Measurements from ENCODE around the gene DNAJB13.
A peak's percentile ranks its signal among the peaks of the same experiment; 100 is the strongest.
"Not testable (repeated sequence)": the region's sequence is repeated elsewhere in the genome, so short reads cannot be mapped to it uniquely, and the experiment has no call there.

Gene DNAJB13

DNA sequence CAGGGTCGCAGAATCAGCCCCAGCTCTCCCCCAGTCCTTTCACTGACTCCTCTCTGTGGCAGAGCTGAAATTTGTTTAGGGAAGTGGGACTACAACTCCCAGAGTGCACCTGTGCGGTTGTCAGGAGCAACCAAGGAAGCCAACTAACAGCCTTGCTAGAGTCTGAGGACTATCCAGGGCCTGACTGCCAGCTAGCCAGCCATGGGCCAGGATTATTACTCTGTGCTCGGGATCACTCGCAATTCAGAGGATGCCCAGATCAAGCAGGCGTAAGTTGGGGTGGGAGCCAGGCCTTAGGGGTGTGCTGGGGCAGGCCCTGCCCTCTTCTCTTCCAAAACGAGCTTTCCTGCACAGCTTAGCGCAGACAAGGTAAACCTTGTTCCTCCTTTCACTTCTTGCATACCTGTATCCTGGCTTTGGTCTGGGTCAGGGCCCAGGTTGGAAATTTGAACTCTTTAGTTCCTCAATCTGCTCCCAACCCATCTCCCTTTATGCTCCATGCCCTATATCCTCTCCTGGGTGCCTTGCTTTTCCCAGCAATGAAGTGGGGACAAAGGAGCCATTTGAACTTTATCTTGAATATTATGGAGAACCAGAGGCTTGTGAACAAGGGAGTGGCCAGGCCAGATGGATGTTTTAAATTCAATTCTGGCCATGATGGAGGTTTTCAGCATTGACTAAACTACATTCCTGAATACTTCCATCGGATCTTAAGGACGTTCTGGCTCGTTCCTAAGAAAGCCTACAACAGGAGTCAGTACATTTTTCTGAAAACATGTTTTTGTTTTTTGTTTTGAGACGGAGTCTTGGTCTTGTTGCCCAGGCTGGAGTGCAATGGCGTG lies at the start of gene DNAJB13:
TSS of gene DNAJB13 (plus strand) at position 158 of the 842 bp plus-strand sequence. CDS start at position 202, 44 bp downstream.
- intact Hi-C loops (cut with DNase I) = no loop called here
- DNase-seq = peak in 31 of 42 donors; percentile 16 to 67 (median 41)

DNA sequence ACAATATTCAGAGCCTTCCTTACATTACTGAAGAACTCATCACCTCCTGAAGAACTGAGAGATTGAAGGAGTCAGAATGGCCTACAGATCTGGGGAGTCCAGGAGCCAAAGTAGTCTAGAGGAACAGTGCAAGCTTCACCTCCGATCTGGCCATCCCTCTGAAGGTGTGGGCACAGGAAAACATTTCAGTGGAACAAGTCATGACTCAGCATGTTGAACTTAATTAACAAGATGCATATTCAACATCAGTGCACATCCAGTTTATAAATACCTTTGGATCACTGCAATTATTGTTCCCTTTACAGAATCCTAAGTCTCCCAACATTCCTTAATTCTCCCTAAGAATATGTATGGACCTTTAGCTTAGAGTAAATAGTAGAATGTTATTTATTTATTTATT lies 48.5 kb upstream of the DNAJB13 start:
- DNase-seq = no peak
- intact Hi-C loops (cut with DNase I) = no loop called here

DNA sequence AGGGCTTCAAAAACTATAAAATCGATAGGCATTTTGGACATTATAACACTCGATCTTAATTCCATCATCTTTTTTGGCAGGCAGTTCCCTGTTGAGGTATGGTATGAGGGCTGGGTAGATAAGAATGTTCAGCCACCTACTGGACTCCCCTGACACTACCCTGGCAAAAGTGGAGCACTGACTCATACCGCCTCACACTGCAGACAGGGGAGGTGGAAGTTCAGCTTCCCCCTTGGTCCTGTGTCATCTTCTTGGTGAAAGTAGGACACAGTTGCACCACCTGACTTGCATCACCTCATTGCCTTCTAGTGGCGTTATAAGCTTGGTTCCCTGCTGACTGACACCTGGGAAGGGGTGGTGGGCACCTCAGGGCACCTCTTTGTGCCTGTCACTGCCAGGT lies 43.6 kb upstream of the DNAJB13 start:
- intact Hi-C loops (cut with DNase I) = no loop called here
- peak in 4 of 42 donors; percentile 17 to 47 (median 32) for DNase-seq

DNA sequence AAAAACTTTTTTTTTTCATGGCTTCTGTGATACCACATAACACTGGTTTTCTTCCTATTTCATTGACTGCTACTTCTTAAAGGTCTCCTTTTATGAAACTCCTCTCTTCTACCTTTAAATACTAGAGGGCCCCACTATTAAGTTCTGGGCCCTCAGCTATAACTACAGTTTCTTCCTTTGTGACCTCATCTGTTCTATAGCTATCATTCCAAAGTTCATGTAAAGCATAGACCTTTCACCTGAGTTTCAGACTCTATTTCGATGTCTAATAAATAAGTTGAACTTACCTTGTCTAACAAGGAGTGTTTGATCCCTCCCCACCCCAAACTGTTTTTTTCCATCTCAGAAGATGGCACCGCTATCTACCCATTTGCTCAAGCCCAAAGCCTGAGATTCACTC lies 38.8 kb upstream of the DNAJB13 start:
- DNase-seq = no peak
- intact Hi-C loops (cut with DNase I) = no loop called here

GRCh38 chr11:73913472-73913871 lies 37.4 kb upstream of the DNAJB13 start:
- intact Hi-C loops (cut with DNase I) = no loop called here
- DNase-seq = no peak

- no peak for DNase-seq
- intact Hi-C loops (cut with DNase I) = no loop called here
Measured at GRCh38 chr11:73914284-73914683, 36.5 kb upstream of the DNAJB13 start.

- peak in 21 of 42 donors; percentile 4 to 83 (median 32) for DNase-seq
- intact Hi-C loops (cut with DNase I) = no loop called here
Measured at GRCh38 chr11:73916435-73916834, 34.4 kb upstream of the DNAJB13 start.

DNA sequence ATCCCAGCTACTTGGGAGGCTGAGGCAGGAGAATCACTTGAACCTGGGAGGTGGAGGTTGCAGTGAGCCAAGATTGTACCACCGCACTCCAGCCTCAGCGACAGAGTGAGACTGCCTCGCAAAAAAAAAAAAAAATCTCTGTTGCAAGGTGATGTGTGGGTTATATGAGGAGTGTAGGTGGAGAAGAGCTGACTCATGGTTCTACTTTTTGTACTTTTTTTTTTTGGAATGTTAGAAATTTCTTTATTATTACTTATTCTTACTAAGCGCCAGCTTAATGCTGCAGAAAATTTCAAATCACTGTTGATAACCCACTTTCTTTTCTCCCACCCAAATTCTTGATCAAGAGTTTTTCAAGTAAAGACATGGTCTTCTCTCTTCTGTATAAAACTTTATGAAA lies 29.6 kb upstream of the DNAJB13 start:
- intact Hi-C loops (cut with DNase I) = no loop called here
- DNase-seq = peak in 8 of 42 donors; percentile 15 to 42 (median 25)

DNA sequence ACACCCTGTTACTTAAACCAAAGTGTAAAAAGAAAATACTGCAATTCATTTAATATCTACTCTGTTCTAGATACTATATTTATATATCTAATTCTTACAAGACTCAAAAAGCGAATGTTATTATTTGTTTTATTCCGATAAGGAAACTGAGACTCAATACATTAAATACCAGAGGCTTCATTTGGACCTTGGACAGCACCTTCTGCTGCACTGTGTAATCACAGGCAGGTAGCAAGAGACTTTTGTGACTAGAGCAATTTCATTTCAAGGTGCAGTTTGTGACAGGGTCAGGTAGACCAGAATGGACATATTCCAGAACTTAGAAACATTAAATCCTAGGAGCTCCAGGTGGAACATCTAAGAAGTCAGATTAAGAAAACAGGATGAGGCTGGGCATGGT lies 21.4 kb upstream of the DNAJB13 start:
- intact Hi-C loops (cut with DNase I) = no loop called here
- no peak for DNase-seq

- intact Hi-C loops (cut with DNase I) = no loop called here
- DNase-seq = peak in 39 of 42 donors; percentile 6 to 86 (median 59)
Measured at GRCh38 chr11:73931039-73931645, 19.7 kb upstream of the DNAJB13 start.

GRCh38 chr11:73931951-73932350 lies 18.9 kb upstream of the DNAJB13 start:
- intact Hi-C loops (cut with DNase I) = no loop called here

GRCh38 chr11:73932781-73933180 lies 18.0 kb upstream of the DNAJB13 start:
- intact Hi-C loops (cut with DNase I) = no loop called here
- DNase-seq = no peak

More at GRCh38 chr11:73931951-73932350, 18.9 kb upstream of the DNAJB13 start:
- DNase-seq = no peak

GRCh38 chr11:73936047-73936446 lies 14.8 kb upstream of the DNAJB13 start:
- intact Hi-C loops (cut with DNase I) = not testable (repeated sequence)

GRCh38 chr11:73939096-73939495 lies 11.7 kb upstream of the DNAJB13 start:
- DNase-seq = no peak
- intact Hi-C loops (cut with DNase I) = no loop called here

More at GRCh38 chr11:73936047-73936446, 14.8 kb upstream of the DNAJB13 start:
- not testable (repeated sequence) for DNase-seq

GRCh38 chr11:73940801-73941570 lies 9.8 kb upstream of the DNAJB13 start:
- intact Hi-C loops (cut with DNase I) = no loop called here
- peak in 1 of 42 donors; percentile 15 for DNase-seq

- DNase-seq = no peak
- intact Hi-C loops (cut with DNase I) = no loop called here
Measured at GRCh38 chr11:73942010-73942409, 8.8 kb upstream of the DNAJB13 start.

GRCh38 chr11:73944085-73944484 lies 6.7 kb upstream of the DNAJB13 start:
- DNase-seq = peak in 2 of 42 donors; percentile 11 to 29
- intact Hi-C loops (cut with DNase I) = no loop called here

DNA sequence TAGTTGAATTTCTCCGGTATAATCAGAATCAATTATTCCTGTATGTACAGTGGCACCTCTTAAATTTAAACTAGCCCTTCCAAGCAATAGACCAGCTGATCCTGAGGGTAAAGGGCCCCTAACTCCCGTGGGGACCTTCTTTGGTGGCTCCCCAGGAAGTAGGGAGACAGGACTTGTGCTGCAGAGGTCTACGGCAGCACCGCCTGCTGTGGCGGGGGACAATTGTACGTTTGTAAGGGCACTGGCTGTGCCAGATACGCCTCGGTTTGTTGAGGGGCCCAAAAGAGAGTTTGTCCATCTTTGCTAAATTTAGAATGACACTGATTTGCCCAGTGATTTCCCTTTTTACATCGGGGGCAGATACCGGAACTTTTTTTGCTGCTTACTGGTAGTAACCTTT lies 5.9 kb upstream of the DNAJB13 start:
- intact Hi-C loops (cut with DNase I) = no loop called here
- no peak for DNase-seq

DNA sequence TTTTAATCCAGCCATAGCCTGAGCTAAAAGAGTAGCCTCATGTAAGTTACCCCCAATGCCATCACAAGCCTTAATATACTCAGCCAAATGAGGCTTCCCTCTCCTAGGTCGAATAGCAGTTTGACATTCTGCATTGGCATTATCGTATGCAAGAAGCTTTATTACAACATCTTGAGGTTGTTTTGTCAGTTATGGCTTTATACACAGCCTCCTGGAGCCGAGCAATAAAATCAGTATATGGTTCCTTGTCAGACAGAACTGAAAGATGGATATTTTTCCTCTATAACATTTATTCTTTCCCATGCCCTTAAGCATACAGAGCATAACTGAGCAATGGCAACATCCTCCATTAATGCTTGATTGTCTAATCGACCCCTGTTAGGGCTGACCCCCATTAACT lies 5.4 kb upstream of the DNAJB13 start:
- intact Hi-C loops (cut with DNase I) = no loop called here

More for the DNA sequence above, 5.4 kb upstream of the DNAJB13 start:
- no peak for DNase-seq

All from head of caudate nucleus (tissue), 42 donors.